ENCODE measurements around the gene ATG101.

GRCh38 chr12:52062167-52063081 lies 7.4 kb upstream of the ATG101 start:
- no peak for TF ChIP-seq CTCF (IDR thresholded peaks at IDR 0.05; ENCODE audit: low read depth, low read length, missing input control)
- TF ChIP-seq RAD21 (IDR thresholded peaks at IDR 0.05), result no peak
- TF ChIP-seq, protein P1, sequence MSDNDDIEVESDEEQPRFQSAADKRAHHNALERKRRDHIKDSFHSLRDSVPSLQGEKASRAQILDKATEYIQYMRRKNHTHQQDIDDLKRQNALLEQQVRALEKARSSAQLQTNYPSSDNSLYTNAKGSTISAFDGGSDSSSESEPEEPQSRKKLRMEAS (IDR thresholded peaks at IDR 0.05), result no peak
- TF ChIP-seq TAF1 (conservative IDR thresholded peaks at IDR 0.05), result no peak
- TF ChIP-seq YY1 (IDR thresholded peaks at IDR 0.05), result no peak
- TF ChIP-seq, protein P2, sequence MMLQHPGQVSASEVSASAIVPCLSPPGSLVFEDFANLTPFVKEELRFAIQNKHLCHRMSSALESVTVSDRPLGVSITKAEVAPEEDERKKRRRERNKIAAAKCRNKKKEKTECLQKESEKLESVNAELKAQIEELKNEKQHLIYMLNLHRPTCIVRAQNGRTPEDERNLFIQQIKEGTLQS (IDR thresholded peaks at IDR 0.05), result no peak
- TF ChIP-seq SP1 (IDR thresholded peaks at IDR 0.05), result no peak
- TF ChIP-seq ZBTB33 (IDR thresholded peaks at IDR 0.05), result no peak
- TF ChIP-seq FOXA2 (IDR thresholded peaks at IDR 0.05), result no peak
- no peak for TF ChIP-seq REST (IDR thresholded peaks at IDR 0.05)
- TF ChIP-seq JUND (IDR thresholded peaks at IDR 0.05), result no peak

Measured in liver (tissue), 3 donors.